ENCODE data around the gene CATSPER1. TPM values are rescaled to one million over a fixed set of nuclear protein-coding genes. Genes with fewer than 3 reads are reported as not detected.

Gene CATSPER1
- total RNA-seq, 1 donor from 2014 or later: not detected

GRCh38 chr11:66042227-66042995 lies 16.1 kb upstream of the CATSPER1 start:
- Mint-ChIP-seq H3K27ac (ENCODE audit: unreplicated experiment) (peak overlapping the region; percentile 22), H3K4me1 (ENCODE audit: low read depth) (peaks cover 4% of the 10 kb centered on the region), H3K9me3 (ENCODE audit: low read depth) (peaks cover 2% of the 10 kb centered on the region), H3K36me3 (ENCODE audit: low read depth) (no peaks in the 10 kb centered on the region), H3K27me3 (ENCODE audit: low read depth) (no peaks in the 10 kb centered on the region), H3K4me3 (ENCODE audit: unreplicated experiment) (no peak overlapping the region)
- no peak for TF ChIP-seq CTCF (IDR thresholded peaks at IDR 0.05)
- DNase-seq (ENCODE audit: low spot score): no peak

GRCh38 chr11:66039765-66040164 lies 13.5 kb upstream of the CATSPER1 start:
- H3K36me3 Mint-ChIP-seq (ENCODE audit: low read depth): peaks cover 2% of the 10 kb centered on the region
- H3K27ac Mint-ChIP-seq (ENCODE audit: unreplicated experiment): no peak overlapping the region
- TF ChIP-seq CTCF (IDR thresholded peaks at IDR 0.05): no peak
- DNase-seq (ENCODE audit: low spot score): no peak
- H3K4me1 Mint-ChIP-seq (ENCODE audit: low read depth): no peaks in the 10 kb centered on the region
- peaks cover 4% of the 10 kb centered on the region for H3K9me3 Mint-ChIP-seq (ENCODE audit: low read depth)
- peaks cover 2% of the 10 kb centered on the region for H3K27me3 Mint-ChIP-seq (ENCODE audit: low read depth)
- H3K4me3 Mint-ChIP-seq (ENCODE audit: unreplicated experiment): no peak overlapping the region

GRCh38 chr11:66037327-66037726 lies 11.0 kb upstream of the CATSPER1 start:
- no peak overlapping the region for H3K4me3 Mint-ChIP-seq (ENCODE audit: unreplicated experiment)
- DNase-seq (ENCODE audit: low spot score): no peak
- peaks cover 4% of the 10 kb centered on the region for H3K9me3 Mint-ChIP-seq (ENCODE audit: low read depth)
- H3K4me1 Mint-ChIP-seq (ENCODE audit: low read depth): no peaks in the 10 kb centered on the region
- H3K27ac Mint-ChIP-seq (ENCODE audit: unreplicated experiment): no peak overlapping the region
- peaks cover 3% of the 10 kb centered on the region for H3K36me3 Mint-ChIP-seq (ENCODE audit: low read depth)
- H3K27me3 Mint-ChIP-seq (ENCODE audit: low read depth): peaks cover 5% of the 10 kb centered on the region
- no peak for TF ChIP-seq CTCF (IDR thresholded peaks at IDR 0.05)

- Mint-ChIP-seq H3K4me1 (ENCODE audit: low read depth) (no peaks in the 10 kb centered on the region), H3K27ac (ENCODE audit: unreplicated experiment) (no peak overlapping the region), H3K9me3 (ENCODE audit: low read depth) (peaks cover 4% of the 10 kb centered on the region), H3K4me3 (ENCODE audit: unreplicated experiment) (no peak overlapping the region), H3K27me3 (ENCODE audit: low read depth) (peaks cover 5% of the 10 kb centered on the region), H3K36me3 (ENCODE audit: low read depth) (peaks cover 3% of the 10 kb centered on the region)
- no peak for DNase-seq (ENCODE audit: low spot score)
- no peak for TF ChIP-seq CTCF (IDR thresholded peaks at IDR 0.05)
Measured at GRCh38 chr11:66036334-66036710, 10.0 kb upstream of the CATSPER1 start.

- H3K4me3 Mint-ChIP-seq (ENCODE audit: unreplicated experiment): no peak overlapping the region
- DNase-seq (ENCODE audit: low spot score): no peak
Measured at GRCh38 chr11:66035653-66036333, 9.5 kb upstream of the CATSPER1 start.

More at GRCh38 chr11:66035653-66036333, 9.5 kb upstream of the CATSPER1 start:
- Mint-ChIP-seq H3K4me1 (ENCODE audit: low read depth) (no peaks in the 10 kb centered on the region), H3K27ac (ENCODE audit: unreplicated experiment) (no peak overlapping the region), H3K36me3 (ENCODE audit: low read depth) (peaks cover 3% of the 10 kb centered on the region), H3K27me3 (ENCODE audit: low read depth) (peaks cover 5% of the 10 kb centered on the region), H3K9me3 (ENCODE audit: low read depth) (peaks cover 4% of the 10 kb centered on the region)
- no peak for TF ChIP-seq CTCF (IDR thresholded peaks at IDR 0.05)
